Suppressor macrophage (primary cell): Measurements from ENCODE around the gene HSD17B7.
A peak's percentile ranks its signal among the peaks of the same experiment; 100 is the strongest.
"Not testable (repeated sequence)": the region's sequence is repeated elsewhere in the genome, so short reads cannot be mapped to it uniquely, and the experiment has no call there.

Experiments used
- DNase-seq, 4 experiments: peaks; one replicate each; pipeline ENCODE4 v3.0.0-alpha.2; 2020 to 2022
- total RNA-seq, 17 experiments: gene quantifications; one replicate each; lab custom pipeline; 2026; ENCODE audit warnings: mixed read lengths in 6 of 17, inconsistent platforms in 3 of 17; lab: John Stamatoyannopoulos, UW

HSD17B7 gene, protein sequence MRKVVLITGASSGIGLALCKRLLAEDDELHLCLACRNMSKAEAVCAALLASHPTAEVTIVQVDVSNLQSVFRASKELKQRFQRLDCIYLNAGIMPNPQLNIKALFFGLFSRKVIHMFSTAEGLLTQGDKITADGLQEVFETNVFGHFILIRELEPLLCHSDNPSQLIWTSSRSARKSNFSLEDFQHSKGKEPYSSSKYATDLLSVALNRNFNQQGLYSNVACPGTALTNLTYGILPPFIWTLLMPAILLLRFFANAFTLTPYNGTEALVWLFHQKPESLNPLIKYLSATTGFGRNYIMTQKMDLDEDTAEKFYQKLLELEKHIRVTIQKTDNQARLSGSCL
- total RNA-seq = 6.5 to 28.7 (median 18.2) reads per million in 17 experiments

DNA sequence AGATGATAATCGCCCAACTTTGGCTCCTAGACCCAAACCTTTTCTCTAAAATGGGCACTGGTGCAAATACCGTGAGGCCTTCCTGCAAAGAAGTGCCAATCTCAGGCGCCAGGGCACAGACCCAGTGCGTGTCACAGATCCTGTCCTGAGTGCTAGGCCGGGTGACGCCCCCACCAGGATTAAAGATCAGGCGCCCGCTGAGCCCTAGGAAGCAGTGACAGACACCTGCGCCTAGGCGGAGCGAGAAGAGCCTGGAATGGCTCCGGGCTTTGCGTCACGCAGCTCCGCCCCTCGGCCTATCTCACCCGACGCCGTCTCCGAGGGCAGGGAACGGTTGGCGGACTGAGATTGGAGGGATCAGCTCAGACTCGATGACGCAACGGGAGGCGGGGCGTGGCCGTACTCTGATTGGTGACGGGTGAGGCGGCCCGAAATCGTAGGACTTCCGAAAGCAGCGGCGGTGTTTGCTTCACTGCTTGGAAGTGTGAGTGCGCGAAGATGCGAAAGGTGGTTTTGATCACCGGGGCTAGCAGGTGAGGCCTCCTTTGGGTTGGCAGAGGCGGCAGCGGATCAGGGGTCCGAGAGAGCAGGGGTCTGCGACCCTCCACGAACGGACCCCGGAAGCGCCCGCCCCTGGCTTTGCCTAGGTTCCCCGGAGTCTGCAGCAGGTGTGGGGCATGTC lies at the start of gene HSD17B7:
HSD17B7 (plus strand) TSS at position 400 of the 682 bp plus-strand sequence; CDS start at position 499, 99 bp downstream.
- peak; percentile 79 to 83 (median 82) for DNase-seq

DNA sequence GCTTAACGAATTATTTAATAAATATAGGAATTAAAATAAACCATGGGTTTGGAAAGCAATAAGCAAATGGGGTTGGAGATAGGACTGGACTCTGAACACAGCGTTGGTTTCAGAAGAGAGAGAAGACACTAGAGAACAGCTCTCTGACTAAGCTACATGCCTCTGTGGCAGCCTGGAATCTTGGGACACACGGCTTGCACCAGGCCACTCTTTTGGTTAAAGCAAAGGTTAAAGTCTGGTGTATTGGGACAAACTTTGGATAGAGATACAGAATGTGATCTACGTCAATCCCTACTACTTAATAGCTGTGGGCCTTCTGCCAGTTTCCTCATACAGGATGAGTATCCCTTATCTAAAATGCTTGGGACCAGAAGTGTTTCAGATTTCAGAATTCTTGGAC lies 49.7 kb upstream of the HSD17B7 start:
- no peak for DNase-seq

DNA sequence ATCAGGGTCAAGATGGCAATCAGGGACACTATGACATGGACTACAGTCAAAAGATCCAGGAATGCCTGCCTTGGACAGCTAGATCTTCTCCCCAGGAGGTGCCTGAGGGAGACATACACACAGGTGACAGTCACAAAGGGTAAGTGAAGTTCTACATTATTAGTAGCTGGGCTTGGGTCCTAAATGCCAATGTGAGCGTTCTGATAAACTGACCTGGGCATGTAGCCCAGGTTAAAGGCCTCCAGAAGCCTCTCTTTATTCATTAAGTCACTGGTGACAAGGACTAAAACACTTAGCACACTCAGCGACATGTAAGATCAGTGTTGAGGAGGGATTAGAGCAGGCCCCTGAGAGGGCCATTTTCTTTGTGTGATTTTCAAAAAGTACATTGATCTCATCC lies 48.9 kb upstream of the HSD17B7 start:
- no peak for DNase-seq

DNA sequence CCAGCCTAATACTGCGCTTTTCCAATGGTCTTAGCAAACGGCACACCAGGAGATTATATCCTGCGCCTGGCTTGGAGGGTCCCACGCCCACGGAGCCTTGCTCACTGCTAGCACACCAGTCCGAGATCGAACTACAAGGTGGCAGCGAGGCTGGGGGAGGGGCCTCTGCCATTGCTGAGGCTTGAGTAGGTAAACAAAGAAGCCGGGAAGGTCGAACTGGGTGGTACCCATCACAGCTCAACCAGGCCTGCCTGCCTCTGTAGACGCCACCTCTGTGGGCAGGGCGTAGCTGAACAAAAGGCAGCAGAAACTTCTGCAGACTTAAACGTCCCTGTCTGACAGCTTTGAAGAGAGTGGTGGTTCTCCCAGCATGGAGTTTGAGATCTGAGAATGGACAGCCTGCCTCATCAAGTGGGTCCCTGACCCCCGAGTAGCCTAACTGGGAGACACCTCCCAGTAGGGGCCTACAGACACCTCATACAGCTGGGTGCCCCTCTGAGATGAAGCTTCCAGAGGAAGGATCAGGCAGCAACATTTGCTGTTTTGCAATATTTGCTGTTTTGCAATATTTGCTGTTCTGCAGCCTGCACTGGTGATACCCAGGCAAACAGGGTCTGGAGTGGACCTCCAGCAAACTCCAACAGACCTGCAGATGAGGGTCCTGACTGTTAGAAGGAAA lies 44.1 kb upstream of the HSD17B7 start:
- DNase-seq = not testable (repeated sequence)

DNA sequence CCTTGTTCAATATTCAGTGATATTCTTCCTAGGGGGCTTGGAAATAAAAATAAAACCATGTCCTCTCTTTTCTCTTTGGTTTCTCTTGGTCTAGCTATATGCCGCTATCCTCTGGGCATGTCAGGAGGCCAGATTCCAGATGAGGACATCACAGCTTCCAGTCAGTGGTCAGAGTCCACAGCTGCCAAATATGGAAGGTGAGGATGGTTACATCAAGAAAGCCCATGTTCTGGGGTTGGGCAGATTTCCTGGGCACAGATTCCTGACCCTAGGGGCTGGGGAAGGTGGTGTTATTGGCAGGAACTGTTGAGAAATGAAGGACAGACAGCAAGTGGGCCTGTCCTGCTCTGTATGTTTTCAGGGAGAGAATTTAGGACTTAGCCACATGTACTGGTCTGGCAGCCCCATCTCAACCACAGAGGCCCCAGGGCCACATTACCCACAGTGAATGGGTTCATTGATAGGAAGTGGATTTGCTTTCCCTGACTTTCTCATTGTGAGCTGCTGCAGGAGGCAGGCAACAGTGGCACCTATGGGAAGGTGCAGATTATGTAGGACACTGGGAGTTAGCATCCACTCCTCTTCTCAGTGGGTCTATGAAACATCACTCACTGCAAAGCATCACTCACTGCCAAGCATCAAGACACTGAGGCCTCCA lies 37.4 kb upstream of the HSD17B7 start:
- DNase-seq = no peak

DNA sequence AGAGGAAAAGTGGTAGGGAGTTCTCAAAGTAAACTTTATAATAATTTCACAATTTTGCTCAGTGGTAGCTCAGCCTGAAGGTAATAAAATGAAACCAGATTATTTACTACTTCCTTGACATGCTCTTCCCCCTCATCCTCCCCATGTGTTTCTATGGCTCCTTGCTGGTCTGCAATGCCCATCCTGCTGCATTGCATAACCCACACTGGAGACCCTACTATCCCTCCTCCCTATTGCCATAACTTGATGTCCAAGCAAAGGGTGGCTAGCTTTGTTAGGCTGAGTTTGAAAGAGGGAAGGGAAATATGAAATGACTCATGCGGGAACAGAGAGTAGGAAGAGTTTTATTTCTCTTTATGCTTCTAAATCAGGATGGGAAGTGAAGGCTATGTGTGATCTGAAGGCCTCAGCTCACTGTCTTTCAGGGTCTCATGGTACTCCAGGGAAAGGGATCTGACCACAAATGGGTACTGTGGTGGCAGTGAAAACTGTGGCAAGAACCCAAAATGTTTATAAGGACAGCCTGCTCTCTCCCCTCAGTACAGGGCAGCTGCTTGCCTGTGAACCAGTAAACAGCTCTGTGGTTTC lies 36.4 kb upstream of the HSD17B7 start:
- DNase-seq = no peak

DNA sequence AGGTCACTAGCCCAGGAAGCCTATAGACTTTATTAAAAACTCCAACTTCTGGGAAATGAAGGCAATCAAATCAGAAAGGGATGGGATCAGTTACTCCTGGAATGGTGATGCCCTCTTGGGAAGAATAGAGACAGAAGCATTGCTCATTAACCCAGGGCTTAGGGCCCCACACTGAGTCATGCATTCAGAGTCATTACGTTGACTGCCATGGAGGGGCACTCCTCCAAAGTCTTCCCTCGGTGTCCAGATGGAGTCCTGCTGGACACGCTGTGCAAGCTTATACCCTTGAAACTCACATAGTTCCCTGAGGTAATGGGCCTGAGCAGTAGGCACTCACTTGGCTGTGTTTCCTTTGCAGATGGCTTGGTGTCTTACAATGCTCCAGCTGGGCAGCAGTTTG lies 35.2 kb upstream of the HSD17B7 start:
- no peak for DNase-seq

DNA sequence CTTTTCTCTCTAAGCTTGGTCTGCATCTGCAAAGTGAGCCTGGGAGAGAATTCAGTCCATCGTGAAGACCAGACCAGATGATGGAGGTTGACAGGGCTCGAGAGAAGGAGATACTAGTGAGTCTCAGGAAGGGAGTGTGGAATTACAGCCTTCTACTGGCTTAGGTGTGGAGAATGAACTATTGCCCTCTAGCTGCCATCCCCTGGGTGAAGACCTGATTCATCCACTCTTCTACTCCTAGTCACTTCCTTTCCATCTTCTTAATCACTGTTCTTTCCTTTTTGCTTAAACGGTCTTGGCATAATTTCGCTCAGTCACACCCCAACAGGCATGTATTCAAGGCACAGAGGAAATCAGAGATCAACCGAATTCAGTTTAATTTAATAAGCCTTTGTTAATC lies 34.0 kb upstream of the HSD17B7 start:
- DNase-seq = no peak

DNA sequence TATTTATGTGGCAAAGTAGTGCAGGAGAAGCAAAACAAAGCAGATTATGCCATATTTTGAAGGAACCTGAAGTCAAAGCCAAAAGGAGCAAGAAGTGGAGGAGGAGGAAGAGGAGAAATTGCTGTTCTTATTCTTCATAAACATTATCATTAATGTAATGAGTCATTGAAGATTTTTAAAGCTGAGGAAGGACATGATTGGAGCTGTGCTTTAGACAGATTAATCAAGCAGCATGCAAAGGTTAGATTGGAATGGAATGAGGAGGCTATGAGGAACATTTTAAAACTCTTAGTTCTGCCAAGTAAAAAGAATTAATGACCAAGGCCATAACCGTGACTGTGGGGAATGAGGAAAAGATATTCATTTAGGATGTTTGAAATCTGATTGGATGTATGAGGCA lies 33.0 kb upstream of the HSD17B7 start:
- no peak for DNase-seq

DNA sequence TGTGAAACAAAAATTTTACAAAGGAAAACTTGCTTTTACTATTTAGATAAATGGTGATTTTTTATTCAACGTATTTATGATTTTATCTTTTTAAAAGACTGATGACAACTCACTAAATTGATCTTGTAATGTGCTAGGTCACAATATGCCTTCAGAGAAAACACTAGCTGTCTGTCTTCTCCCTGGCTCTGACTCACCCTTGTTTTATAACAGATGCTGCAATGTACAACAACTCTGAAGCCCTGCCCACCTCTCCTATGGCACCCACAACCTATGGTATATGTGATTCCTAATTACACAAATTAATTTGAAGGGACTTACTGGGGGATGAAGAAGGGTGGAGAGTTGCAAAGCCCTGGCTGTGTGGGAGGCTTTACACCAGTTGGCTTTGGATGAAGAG lies 24.7 kb upstream of the HSD17B7 start:
- DNase-seq = no peak

DNA sequence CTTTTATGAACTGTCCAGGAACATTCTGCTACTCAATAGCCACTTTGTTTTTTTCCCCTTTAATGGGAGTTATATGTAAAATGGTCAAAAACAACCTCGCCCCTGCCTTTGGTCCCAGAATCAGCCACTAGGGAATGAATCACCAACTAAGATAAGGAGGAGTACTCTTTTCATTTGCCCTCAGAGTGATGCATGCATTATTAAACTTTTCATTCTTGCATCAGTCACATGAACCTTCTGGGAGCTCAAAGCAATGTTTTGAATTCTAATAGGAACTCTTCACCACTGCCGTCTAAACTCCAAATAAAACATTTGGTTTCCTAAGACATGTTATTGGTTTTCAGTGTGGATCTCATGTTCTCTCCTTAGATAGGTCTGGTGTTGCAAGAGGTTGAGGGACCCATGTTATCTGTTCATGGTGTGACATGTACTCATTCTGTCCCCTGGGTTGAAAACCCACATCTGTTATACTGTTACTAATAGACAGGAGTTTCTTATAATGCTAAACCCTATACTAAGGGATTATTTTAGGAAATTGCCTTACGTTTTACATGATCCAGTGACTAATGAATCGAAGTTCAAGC lies 17.8 kb upstream of the HSD17B7 start:
- no peak for DNase-seq

DNA sequence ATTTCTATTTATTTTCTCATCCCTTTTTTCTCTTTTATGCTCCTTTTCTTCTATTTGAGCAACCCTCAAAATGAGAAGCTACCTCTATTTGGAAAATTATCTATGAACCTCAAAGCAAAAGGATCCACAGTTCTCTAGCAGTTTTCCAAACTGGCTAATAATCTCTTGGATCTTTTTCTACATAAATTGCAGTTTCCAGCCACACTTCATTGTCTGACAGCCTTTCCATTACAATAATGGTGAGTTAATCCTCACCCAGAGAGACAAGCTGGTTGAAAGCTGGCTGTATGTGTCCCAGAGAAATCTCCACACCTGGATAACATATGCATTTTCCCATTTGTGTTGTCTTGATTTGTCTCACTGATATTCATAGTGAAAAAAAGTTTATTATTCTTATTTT lies 16.5 kb upstream of the HSD17B7 start:
- DNase-seq = no peak

DNA sequence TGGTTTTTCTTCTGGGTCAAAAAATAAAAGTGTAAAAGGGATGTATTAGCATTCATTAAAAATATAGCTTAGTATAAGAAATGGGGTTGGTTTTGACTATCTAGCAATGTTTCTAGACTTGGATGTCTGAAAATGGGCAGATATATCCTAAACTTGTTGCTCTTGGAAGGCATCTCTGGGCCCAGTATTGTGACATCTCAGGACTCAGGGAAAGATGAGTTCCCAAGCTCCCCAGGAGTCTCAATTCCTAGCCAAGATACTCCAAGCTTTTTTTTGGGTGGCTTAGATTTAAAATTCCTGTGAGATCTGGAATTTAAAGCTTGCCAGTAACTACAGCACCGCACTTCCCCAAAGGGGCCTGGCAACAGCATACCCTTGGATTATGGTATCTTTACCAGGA lies 11.5 kb upstream of the HSD17B7 start:
- DNase-seq = no peak

DNA sequence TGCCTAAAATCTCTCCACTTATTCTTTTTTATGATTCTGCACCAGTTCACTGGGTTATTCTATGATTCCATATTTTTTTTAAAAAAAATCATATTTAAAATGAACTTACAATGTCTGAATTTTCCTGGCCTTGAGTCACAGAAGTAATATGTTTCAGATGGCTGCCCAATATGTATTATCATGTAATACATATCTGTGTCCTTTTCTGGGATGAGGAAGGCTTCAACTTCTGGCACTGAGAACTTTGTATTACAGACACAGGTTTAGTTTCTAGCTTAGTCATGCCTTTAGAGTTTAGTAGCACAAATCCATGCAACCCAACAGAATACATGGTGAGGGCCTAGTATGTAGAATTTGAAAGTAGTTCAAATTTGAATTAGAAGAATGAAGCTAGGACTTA lies 7.8 kb upstream of the HSD17B7 start:
- DNase-seq = no peak

DNA sequence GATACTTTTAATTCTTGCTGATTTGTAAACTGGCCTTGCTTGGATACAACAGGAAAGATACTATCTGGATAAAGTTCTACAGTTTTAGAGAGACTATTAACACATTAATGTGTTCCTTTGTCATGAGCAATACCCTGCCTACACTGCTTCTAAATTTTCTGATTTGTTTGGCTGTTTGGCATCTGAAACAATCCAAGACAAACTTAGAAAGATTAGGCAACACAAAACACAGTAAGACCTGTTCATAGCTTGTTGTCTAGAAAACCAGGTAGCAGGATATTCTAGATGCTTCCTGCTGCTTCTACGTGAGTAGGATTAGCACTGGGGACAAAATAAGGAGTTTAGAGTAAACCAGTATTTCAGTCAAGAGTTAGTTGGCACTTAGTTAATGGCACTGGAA lies 5.6 kb upstream of the HSD17B7 start:
- DNase-seq = not testable (repeated sequence)

DNA sequence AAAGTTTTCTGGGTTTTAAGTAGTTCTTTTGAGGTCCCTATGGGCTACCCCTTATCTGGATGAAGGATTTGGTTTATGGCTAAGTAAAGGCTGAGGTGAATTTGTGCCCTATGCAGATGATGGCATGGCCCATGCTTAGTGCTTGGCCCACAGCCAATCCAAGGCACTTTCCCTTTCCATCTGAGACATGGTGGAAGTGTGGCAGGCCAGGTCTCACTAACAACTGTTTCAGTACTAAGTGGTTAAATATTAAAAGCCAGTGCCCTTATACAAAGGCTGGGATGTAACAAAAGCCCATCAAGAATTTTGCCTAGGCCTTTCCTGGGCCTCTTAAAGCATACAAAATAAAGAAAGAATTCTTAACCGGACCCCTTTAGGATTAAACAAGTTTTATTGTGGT lies 1.7 kb upstream of the HSD17B7 start:
- not testable (repeated sequence) for DNase-seq

DNA sequence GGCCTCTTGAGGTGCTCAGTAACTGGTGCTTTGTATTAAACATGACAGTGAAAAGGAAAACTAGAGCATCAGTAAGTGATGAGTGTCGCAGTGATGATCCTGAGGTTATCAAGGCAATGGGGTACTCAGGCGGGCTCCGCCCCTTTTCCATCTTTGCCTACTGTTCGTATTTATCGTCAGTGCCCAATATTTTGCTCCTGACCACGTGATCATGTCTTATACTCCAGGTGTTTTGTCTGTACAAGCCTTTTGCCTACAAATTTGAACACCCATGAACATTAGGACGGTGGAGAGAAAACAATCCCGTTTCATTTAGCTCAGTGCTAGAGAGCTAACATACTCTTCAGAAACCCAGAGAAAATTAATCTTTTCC lies 469 bp downstream of the HSD17B7 start:
- peak in 2 of 4 experiments; percentile 4 to 10 for DNase-seq

DNA sequence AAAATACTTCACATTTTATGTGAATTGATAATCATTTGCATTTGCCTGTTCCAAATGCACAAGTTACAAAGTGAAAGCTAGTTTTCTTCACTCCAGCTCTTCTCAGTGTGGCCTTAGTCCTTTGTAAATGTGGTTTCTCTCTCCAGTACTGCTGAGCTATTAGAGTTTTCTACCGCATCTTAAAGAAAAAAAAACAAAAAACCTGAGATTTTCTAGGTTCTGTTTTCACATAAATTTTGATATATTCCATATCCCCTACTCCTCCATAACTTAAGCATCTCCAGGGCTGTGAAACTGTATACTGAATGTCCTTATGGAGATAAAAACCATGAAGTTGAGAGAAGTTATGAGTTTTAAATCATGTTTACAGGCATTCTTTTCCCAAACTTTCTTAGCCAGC lies 3.8 kb downstream of the HSD17B7 start:
- not testable (repeated sequence) for DNase-seq

DNA sequence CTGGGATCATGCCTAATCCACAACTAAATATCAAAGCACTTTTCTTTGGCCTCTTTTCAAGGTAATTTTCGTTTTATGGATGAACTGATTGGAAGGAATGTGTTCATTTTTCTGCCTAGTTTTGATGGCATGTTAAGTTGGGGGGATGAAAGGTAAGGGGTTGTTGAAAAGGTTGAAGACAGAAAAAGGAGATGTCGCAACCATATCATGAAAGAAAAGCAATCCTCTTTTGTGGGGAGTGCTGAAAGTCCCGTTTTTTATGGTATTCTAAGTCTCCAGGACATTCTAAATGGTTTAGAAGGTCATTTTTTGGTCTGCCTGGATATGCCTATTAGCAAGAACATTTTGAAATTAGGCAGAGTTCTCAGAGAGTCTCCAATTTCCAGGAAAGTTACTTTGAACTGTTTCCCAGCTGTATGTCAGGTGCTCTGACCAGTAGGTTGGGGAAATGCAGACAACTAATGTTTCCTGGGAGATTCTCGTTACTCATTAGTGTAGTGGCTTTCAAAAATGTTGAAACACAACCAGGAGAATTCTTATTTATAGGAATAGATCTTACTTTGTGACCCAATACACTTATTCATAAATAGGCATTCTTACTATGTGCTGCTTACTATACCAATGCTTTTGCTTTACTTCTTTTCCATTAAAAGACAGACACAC lies 6.2 kb downstream of the HSD17B7 start:
- not testable (repeated sequence) for DNase-seq

DNA sequence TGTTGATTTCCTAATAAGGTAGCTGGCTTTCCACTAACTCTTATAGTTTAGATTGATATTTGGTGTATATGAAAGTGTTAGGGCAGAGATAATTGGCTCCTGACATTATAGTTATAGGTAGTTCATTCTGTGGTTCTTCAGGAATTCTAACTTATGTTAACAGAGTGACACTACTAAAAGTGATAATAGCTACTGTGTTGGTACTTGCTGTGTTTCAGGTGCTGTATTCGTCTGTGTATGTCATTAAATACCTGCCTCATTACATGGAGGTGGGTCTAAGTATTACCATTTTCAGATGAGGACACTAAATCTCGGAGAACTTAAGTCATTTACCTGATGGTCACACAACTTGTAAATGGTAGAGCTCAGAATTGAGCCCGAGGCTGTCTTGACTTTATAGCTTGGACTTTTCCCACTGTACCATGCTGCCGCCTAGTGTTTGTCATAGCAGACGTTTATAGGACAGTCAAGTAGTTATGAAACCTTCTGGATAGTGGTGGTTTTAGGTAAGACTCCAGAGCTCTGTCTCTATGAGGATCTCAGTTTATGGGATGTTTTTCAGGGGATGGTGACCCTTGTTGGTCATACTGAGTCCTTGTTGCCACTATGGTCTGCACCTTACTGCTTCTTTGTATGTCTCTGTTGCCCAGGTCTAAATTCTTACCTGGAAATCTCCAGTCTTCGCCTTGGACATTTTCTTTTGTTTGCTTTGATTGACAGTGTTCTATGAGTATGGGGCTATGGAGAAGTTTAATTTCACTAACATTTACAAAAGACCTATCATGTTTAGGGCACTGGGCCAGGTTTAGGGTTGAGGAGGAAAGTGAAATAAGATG lies 9.7 kb downstream of the HSD17B7 start:
- peak in 2 of 4 experiments; percentile 9 to 16 for DNase-seq

DNA sequence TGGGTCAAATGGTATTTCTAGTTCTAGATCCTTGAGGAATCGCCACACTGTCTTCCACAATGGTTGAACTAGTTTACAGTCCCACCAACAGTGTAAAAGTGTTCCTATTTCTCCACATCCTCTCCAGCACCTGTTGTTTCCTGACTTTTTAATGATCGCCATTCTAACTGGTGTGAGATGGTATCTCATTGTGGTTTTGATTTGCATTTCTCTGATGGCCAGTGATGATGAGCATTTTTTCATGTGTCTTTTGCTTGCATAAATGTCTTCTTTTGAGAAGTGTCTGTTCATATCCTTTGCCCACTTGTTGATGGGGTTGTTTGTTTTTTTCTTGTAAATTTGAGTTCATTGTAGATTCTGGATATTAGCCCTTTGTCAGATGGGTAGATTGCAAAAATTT lies 17.0 kb downstream of the HSD17B7 start:
- not testable (repeated sequence) for DNase-seq
